OCI-LY1 (cell line): ENCODE measurements around the gene PARVA.

Experiments
- CTCF ChIP-seq: fragments of 200-600 bp; sonication (generic), shearing (Covaris generic); IDR thresholded peaks from 2 replicates; pipeline ENCODE4 v1.5.1; 2017; ENCODE audit warnings: mild to moderate bottlenecking, antibody characterized with exemption, low read length, moderate library complexity, mixed read lengths
- EZH2 ChIP-seq: fragments of 200-600 bp; sonication (generic), shearing (Covaris generic); IDR thresholded peaks from 2 replicates; pipeline ENCODE4 v1.8.0; 2017; ENCODE audit warnings: borderline replicate concordance, mixed run types, mild to moderate bottlenecking, antibody characterized with exemption, low read length, moderate library complexity, mixed read lengths

- TF ChIP-seq CTCF (no peak), EZH2 (no peak)
Observed at GRCh38 chr11:12556788-12557384, 179.5 kb downstream of the PARVA start.
